H1 (cell line): ENCODE results near the gene RHEB. TPM values are rescaled to one million over a fixed set of nuclear protein-coding genes. Genes with fewer than 3 reads are reported as not detected.

ENCODE experiments used
- CTCF ChIA-PET: fragments of 300-600 bp; sonication (Branson Sonifier 250); formaldehyde crosslinking; loops from one replicate; lab custom pipeline; 2021; ENCODE audit not compliant: partially characterized antibody; lab: Charles Lee
- POLR2A ChIA-PET: fragments of 300-600 bp; sonication (Branson Sonifier 250); formaldehyde crosslinking; loops from one replicate; lab custom pipeline; 2021; ENCODE audit warnings: inconsistent platforms; ENCODE audit not compliant: partially characterized antibody; lab: Charles Lee
- DNase-seq, 2 experiments: peaks; one replicate each; pipeline versions ENCODE4 v3.0.0 to v3.0.0-alpha.2; 2010 to 2022; ENCODE audit warnings: low spot score in 2 of 2, low read depth in 1 of 2, mixed read lengths in 1 of 2
- FAIRE-seq: peaks from 2 replicates; lab custom pipeline; 2011; peaks lifted over from hg19 to GRCh38; lab: Jason Lieb, UNC
- H2AFZ ChIP-seq: 2 replicates; pipeline ENCODE4 v1.8.1; 2012; ENCODE audit warnings: low read length, inconsistent platforms
- H2AK5ac ChIP-seq: 2 replicates; pipeline ENCODE4 v1.6.1; 2013; ENCODE audit warnings: low read depth, low read length
- H2BK120ac ChIP-seq: replicated peaks from 2 replicates; pipeline ENCODE3; 2013; ENCODE audit warnings: low read depth, low read length, inconsistent platforms
- H2BK12ac ChIP-seq: 2 replicates; pipeline ENCODE4 v1.6.1; 2013; ENCODE audit warnings: low read depth, low read length
- H2BK15ac ChIP-seq: 2 replicates; pipeline ENCODE4 v1.6.1; 2013; ENCODE audit warnings: low read length
- H2BK20ac ChIP-seq: 2 replicates; pipeline ENCODE4 v1.6.1; 2013; ENCODE audit warnings: low read length
- H2BK5ac ChIP-seq: 2 replicates; pipeline ENCODE4 v1.6.1; 2013; ENCODE audit warnings: low read depth, low read length
- H3K14ac ChIP-seq: 2 replicates; pipeline ENCODE4 v1.6.1; 2013; ENCODE audit warnings: inconsistent platforms; ENCODE audit not compliant: insufficient read length
- H3K18ac ChIP-seq: 2 replicates; pipeline ENCODE4 v1.6.1; 2013; ENCODE audit warnings: low read length; ENCODE audit errors: extremely low read depth
- H3K23ac ChIP-seq: 2 replicates; pipeline ENCODE4 v1.6.1; 2013; ENCODE audit warnings: inconsistent platforms; ENCODE audit not compliant: insufficient read length
- H3K23me2 ChIP-seq: 2 replicates; pipeline ENCODE4 v1.6.1; 2013; ENCODE audit warnings: low read depth, low read length
- H3K27ac ChIP-seq: 2 replicates; pipeline ENCODE4 v1.6.1; 2011; ENCODE audit warnings: low read depth, low read length, inconsistent platforms
- H3K27me3 ChIP-seq, 4 experiments: replicated peaks in 1 of 4; 1 replicate in 1 of 4; 2 replicates in 3 of 4; pipeline versions ENCODE4 v1.6.1 to v1.8.1; 2011 to 2013; ENCODE audit warnings: low read length in 3 of 4, mild to moderate bottlenecking in 3 of 4, inconsistent platforms in 2 of 4, mixed read lengths in 2 of 4, moderate library complexity in 1 of 4; ENCODE audit not compliant: control insufficient read depth in 3 of 4, insufficient read depth in 3 of 4; ENCODE audit errors: extremely low read depth in 1 of 4
- H3K36me3 ChIP-seq, 4 experiments: 2 replicates each; pipeline versions ENCODE4 v1.6.1 to v1.8.1; 2011 to 2013; ENCODE audit warnings: mild to moderate bottlenecking in 4 of 4, low read length in 3 of 4, moderate library complexity in 2 of 4, control low read depth in 1 of 4, inconsistent platforms in 1 of 4; ENCODE audit not compliant: insufficient read depth in 4 of 4, control insufficient read depth in 2 of 4
- H3K4ac ChIP-seq: replicated peaks from 2 replicates; pipeline ENCODE3; 2013; ENCODE audit warnings: low read length, low read depth, mixed read lengths, inconsistent platforms; ENCODE audit not compliant: insufficient read length
- H3K4me1 ChIP-seq, 4 experiments: replicated peaks in 1 of 4; 1 replicate in 1 of 4; 2 replicates in 3 of 4; pipeline versions ENCODE4 v1.6.1 to v1.8.1; 2011 to 2013; ENCODE audit warnings: low read length in 3 of 4, inconsistent platforms in 2 of 4, mixed read lengths in 1 of 4; ENCODE audit not compliant: insufficient read depth in 4 of 4, control insufficient read depth in 3 of 4
- H3K4me2 ChIP-seq, 2 experiments: 2 replicates each; pipeline versions ENCODE4 v1.6.1 to v1.8.1; 2011 to 2013; ENCODE audit warnings: low read depth in 2 of 2, low read length in 2 of 2, control low read depth in 1 of 2, inconsistent platforms in 1 of 2, mild to moderate bottlenecking in 1 of 2; ENCODE audit not compliant: insufficient read depth in 1 of 2
- H3K4me3 ChIP-seq, 4 experiments: fragments of 200-600, 300-600 bp in 1 of 4; sonication (generic), shearing (Covaris generic), sonication (Bioruptor Twin) in 1 of 4; 2 replicates each; pipeline versions ENCODE4 v1.5.1 to v1.8.1; 2011 to 2016; ENCODE audit warnings: low read length in 4 of 4, low read depth in 3 of 4, control low read depth in 2 of 4, inconsistent platforms in 2 of 4, mild to moderate bottlenecking in 2 of 4, mixed read lengths in 1 of 4, moderate library complexity in 1 of 4; ENCODE audit not compliant: insufficient read depth in 2 of 4; ENCODE audit errors: extremely low read depth in 1 of 4
- H3K56ac ChIP-seq: replicated peaks from 2 replicates; pipeline ENCODE3; 2013; ENCODE audit warnings: low read depth, mild to moderate bottlenecking, mixed read lengths, low read length, inconsistent platforms; ENCODE audit not compliant: insufficient read length
- H3K79me1 ChIP-seq: 2 replicates; pipeline ENCODE4 v1.6.1; 2013; ENCODE audit warnings: low read depth, low read length, control low read depth
- H3K79me2 ChIP-seq, 2 experiments: 2 replicates each; pipeline versions ENCODE4 v1.6.1 to v1.8.1; 2012 to 2013; ENCODE audit warnings: low read length in 2 of 2, mild to moderate bottlenecking in 2 of 2, inconsistent platforms in 1 of 2; ENCODE audit not compliant: insufficient read depth in 2 of 2, control insufficient read depth in 1 of 2
- H3K9ac ChIP-seq, 4 experiments: replicated peaks in 1 of 4; 1 replicate in 1 of 4; 2 replicates in 3 of 4; pipeline versions ENCODE4 v1.6.1 to v1.8.1; 2011 to 2013; ENCODE audit warnings: low read depth in 3 of 4, low read length in 3 of 4, control low read depth in 2 of 4, mild to moderate bottlenecking in 2 of 4, moderate library complexity in 2 of 4, inconsistent platforms in 1 of 4; ENCODE audit errors: extremely low read depth in 1 of 4
- H3K9me3 ChIP-seq, 2 experiments: 2 replicates each; pipeline versions ENCODE4 v1.6.1 to v1.8.1; 2012 to 2013; ENCODE audit warnings: mild to moderate bottlenecking in 2 of 2, moderate library complexity in 2 of 2, control low read depth in 1 of 2, inconsistent platforms in 1 of 2, low read depth in 1 of 2, low read length in 1 of 2, mixed read lengths in 1 of 2; ENCODE audit not compliant: insufficient read depth in 2 of 2
- H4K20me1 ChIP-seq, 2 experiments: replicated peaks in 1 of 2; 2 replicates each; pipeline versions ENCODE3 to v1.8.1; 2011 to 2013; ENCODE audit warnings: inconsistent platforms in 2 of 2, low read length in 2 of 2, mild to moderate bottlenecking in 1 of 2; ENCODE audit not compliant: insufficient read depth in 2 of 2, control insufficient read depth in 1 of 2
- H4K5ac ChIP-seq: 2 replicates; pipeline ENCODE4 v1.6.1; 2013; ENCODE audit warnings: low read length, low read depth, mixed read lengths, inconsistent platforms; ENCODE audit not compliant: insufficient read length
- H4K8ac ChIP-seq: 2 replicates; pipeline ENCODE4 v1.8.0; 2013; ENCODE audit warnings: mild to moderate bottlenecking, moderate library complexity, low read length, inconsistent platforms; ENCODE audit not compliant: insufficient read depth; ENCODE audit errors: extremely low read depth
- H4K91ac ChIP-seq: replicated peaks from 2 replicates; pipeline ENCODE3; 2013; ENCODE audit warnings: low read length, mixed read lengths, inconsistent platforms; ENCODE audit not compliant: insufficient read length
- BRCA1 ChIP-seq: IDR thresholded peaks from 2 replicates; pipeline ENCODE4 v1.6.1; 2012; ENCODE audit warnings: low read depth, low read length, improper control_type of control experiment
- CBX5 ChIP-seq: fragments of 300-800, 300-1000 bp; sonication (generic); IDR thresholded peaks from 2 replicates; pipeline ENCODE4 v1.7.1; 2016; ENCODE audit warnings: antibody characterized with exemption, low read length, low read depth
- CEBPB ChIP-seq: IDR thresholded peaks from 2 replicates; pipeline ENCODE4 v1.6.1; 2012; ENCODE audit warnings: low read depth, low read length
- CREB1 ChIP-seq: IDR thresholded peaks from 2 replicates; pipeline ENCODE4 v1.6.1; 2012; ENCODE audit warnings: inconsistent platforms
- EP300 ChIP-seq, 2 experiments: IDR thresholded peaks; 1 replicate in 1 of 2; 2 replicates in 1 of 2; pipeline ENCODE4 v1.6.1; 2011 to 2012; ENCODE audit warnings: low read depth in 2 of 2, low read length in 2 of 2, mild to moderate bottlenecking in 2 of 2, borderline replicate concordance in 1 of 2, inconsistent platforms in 1 of 2, moderate library complexity in 1 of 2
- HDAC2 ChIP-seq, 2 experiments: fragments of 300-600 bp in 1 of 2; sonication (generic) in 1 of 2; IDR thresholded peaks; 2 replicates each; pipeline ENCODE4 v1.6.1; 2011 to 2012; ENCODE audit warnings: low read depth in 2 of 2, low read length in 2 of 2, mild to moderate bottlenecking in 2 of 2, moderate library complexity in 2 of 2, borderline replicate concordance in 1 of 2, inconsistent platforms in 1 of 2
- JUND ChIP-seq: IDR thresholded peaks from 2 replicates; pipeline ENCODE4 v1.6.1; 2011; ENCODE audit warnings: mild to moderate bottlenecking, improper control_type of control experiment, low read length
- MAFK ChIP-seq: IDR thresholded peaks from 2 replicates; pipeline ENCODE4 v1.6.1; 2012; ENCODE audit warnings: low read depth, mild to moderate bottlenecking, improper control_type of control experiment, low read length
- RNF2 ChIP-seq: fragments of 200-900, 300-1000 bp; sonication (generic); IDR thresholded peaks from 2 replicates; pipeline ENCODE4 v1.7.1; 2016; ENCODE audit warnings: borderline replicate concordance, low read depth, mild to moderate bottlenecking, antibody characterized with exemption, low read length; ENCODE audit not compliant: poor library complexity, severe bottlenecking; ENCODE audit errors: missing control alignments
- RXRA ChIP-seq: IDR thresholded peaks from 2 replicates; pipeline ENCODE4 v1.6.1; 2011; ENCODE audit warnings: low read depth, mild to moderate bottlenecking, low read length, moderate library complexity; ENCODE audit not compliant: insufficient read depth
- SIRT6 ChIP-seq: IDR thresholded peaks from one replicate; pipeline ENCODE4 v1.7.1; 2012; ENCODE audit warnings: low read length, inconsistent platforms
- SP1 ChIP-seq: IDR thresholded peaks from 2 replicates; pipeline ENCODE4 v1.6.1; 2011; ENCODE audit warnings: low read depth, low read length
- SUZ12 ChIP-seq: fragments of 200-600 bp; sonication (generic); IDR thresholded peaks from 2 replicates; pipeline ENCODE4 v1.6.1; 2012; ENCODE audit warnings: mild to moderate bottlenecking, inconsistent platforms, low read length, moderate library complexity, mixed read lengths
- TEAD4 ChIP-seq: IDR thresholded peaks from 2 replicates; pipeline ENCODE4 v1.6.1; 2012; ENCODE audit warnings: low read depth, low read length, inconsistent platforms, mixed read lengths
- ZNF274 ChIP-seq: IDR thresholded peaks from 2 replicates; pipeline ENCODE4 v1.7.0; 2012; ENCODE audit warnings: low read length, borderline replicate concordance; ENCODE audit errors: extremely low read depth
- WGBS, 2 experiments: shearing (Covaris generic) in 1 of 2; methylation state at CpG; one replicate each; pipeline versions ENCODE4 v1.1.6 to v1.1.7; 2013 to 2015; ENCODE audit warnings: low lambda C conversion rate in 2 of 2, mixed read lengths in 2 of 2, inconsistent platforms in 1 of 2, low coverage in 1 of 2, missing lambda C conversion rate in 1 of 2; ENCODE audit not compliant: insufficient replicate concordance in 2 of 2, insufficient coverage in 1 of 2, insufficient read length in 1 of 2; ENCODE audit errors: extremely low coverage in 1 of 2, missing lambda C conversion rate in 1 of 2; 5-methylcytosine and 5-hydroxymethylcytosine counted together
- polyA plus RNA-seq, 7 experiments: library from polyadenylated mRNA; depleted of rRNA in 3 of 7; stranded (reverse) in 5 of 7; unstranded in 2 of 7; fragments of >200 nt in 5 of 7; fragments of 200-250 nt in 2 of 7; gene quantifications; 1 replicate in 5 of 7; 2 replicates in 1 of 7; 4 replicates in 1 of 7; pipeline versions ENCODE4 v1.2.1 to v1.2.3, GENCODE V29; 2011 to 2013; ENCODE audit warnings: missing spikeins in 2 of 7, mixed read lengths in 2 of 7
- total RNA-seq: library from RNA; stranded (reverse); fragmentation: NEBNext Ultra II Directional; extraction: Animal tissue kit (Norgen Biotek cat#: 25700); gene quantifications from 2 replicates; pipeline ENCODE4 v1.2.1, GENCODE V29; 2021

Gene RHEB
- total and polyA plus RNA-seq, 2 of the 8 experiments (the other 6 are each of a cell fraction or from before 2014, with no cell fraction given): 60.8 to 132 TPM

DNA sequence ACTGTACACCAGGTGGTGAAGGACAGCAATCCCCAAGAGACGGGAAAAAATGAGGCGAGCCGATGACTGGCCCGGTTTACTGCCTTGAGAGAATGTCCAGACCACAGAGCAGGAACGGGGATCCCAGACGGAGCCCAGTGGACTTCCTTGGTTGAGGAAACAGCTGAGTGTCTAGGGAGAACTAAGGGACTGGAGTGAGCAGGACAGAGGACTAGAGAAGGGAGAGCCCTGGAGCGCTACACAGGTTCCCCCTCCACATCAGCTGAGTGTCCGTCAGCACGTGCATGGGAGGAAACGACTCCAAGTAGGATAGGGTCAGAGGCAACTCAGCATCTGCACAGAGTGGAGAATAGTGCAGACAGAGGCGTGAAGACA is 102.8 kb downstream of the RHEB start:
- H3K56ac ChIP-seq: no peak overlapping the region
- no peak overlapping the region for H3K14ac ChIP-seq
- no peak overlapping the region for H2BK20ac ChIP-seq
- H3K79me2 ChIP-seq: no peaks in the 10 kb centered on the region
- H2BK12ac ChIP-seq: no peak overlapping the region
- H2AFZ ChIP-seq: no peak overlapping the region
- no peak overlapping the region for H4K91ac ChIP-seq
- no peak overlapping the region for H3K4me3 ChIP-seq
- CTCF ChIA-PET: interaction anchor here (1.2 to 1.9 kb wide), 5 partner anchors 9 to 173 kb away, joined by 4 to 6 read pairs (median 5); no protein-coding TSS in a partner anchor
- H3K23ac ChIP-seq: no peak overlapping the region
- H3K18ac ChIP-seq: no peak overlapping the region
- no peak overlapping the region for H4K5ac ChIP-seq
- no peak overlapping the region for H3K27ac ChIP-seq
- H4K8ac ChIP-seq: no peak overlapping the region
- FAIRE-seq: no peak
- no peak overlapping the region for H2BK15ac ChIP-seq
- H3K9me3 ChIP-seq: peaks cover 4 to 7% of the 10 kb centered on the region in 2 experiments; a peak in 2 of 4 replicates
- H2BK120ac ChIP-seq: no peak overlapping the region
- no peak overlapping the region for H3K4ac ChIP-seq
- no peak overlapping the region for H3K9ac ChIP-seq
- no peaks in the 10 kb centered on the region for H3K23me2 ChIP-seq
- no peak overlapping the region for H3K4me2 ChIP-seq
- no peaks in the 10 kb centered on the region for H3K79me1 ChIP-seq
- peaks cover 0 to 6% (median 0%) of the 10 kb centered on the region in 4 experiments; a peak in 1 of 7 replicates for H3K4me1 ChIP-seq
- no peak overlapping the region for H2AK5ac ChIP-seq
- H3K36me3 ChIP-seq: no peaks in the 10 kb centered on the region
- no peak overlapping the region for H2BK5ac ChIP-seq
- H3K27me3 ChIP-seq: peaks cover 0 to 19% (median 12%) of the 10 kb centered on the region in 4 experiments; a peak in 6 of 7 replicates
- WGBS, 2 experiments: 77% methylated on average over 11 of the region's 11 CpGs; no CpG with 5 or more reads in 1 of the 2 experiments
- DNase-seq: no peak
- no peaks in the 10 kb centered on the region for H4K20me1 ChIP-seq
- POLR2A ChIA-PET: interaction anchor here (1.2 to 1.7 kb wide), 4 partner anchors 10 to 31 kb away, joined by 3 to 5 read pairs (median 4); no protein-coding TSS in a partner anchor
- TF ChIP-seq CREB1 (no peak), SP1 (no peak), RNF2 (no peak), MAFK (no peak), SUZ12 (no peak), TEAD4 (no peak), CBX5 (no peak), SIRT6 (no peak), EP300 (IDR thresholded peaks at IDR 0.05; ENCODE audit: borderline replicate concordance in 1 of 2, low read depth in 2 of 2, low read length in 2 of 2) (no peak), RXRA (no peak), HDAC2 (IDR thresholded peaks at IDR 0.05; ENCODE audit: borderline replicate concordance in 1 of 2, low read depth in 2 of 2, low read length in 2 of 2) (no peak), JUND (no peak), ZNF274 (no peak), BRCA1 (no peak), CEBPB (no peak)
